ENCODE results near the gene THAP3.
"Not testable (repeated sequence)": the region's sequence is repeated elsewhere in the genome, so short reads cannot be mapped to it uniquely, and the experiment has no call there.

THAP3 gene

GRCh38 chr1:6658359-6659060 is 33.8 kb downstream of the THAP3 start:
- Mint-ChIP-seq H3K36me3 (peaks cover 18% of the 10 kb centered on the region), H3K27ac (no peak overlapping the region), H3K9me3 (no peaks in the 10 kb centered on the region)

GRCh38 chr1:6660415-6661049 is 35.9 kb downstream of the THAP3 start:
- Mint-ChIP-seq H3K27ac (no peak overlapping the region), H3K4me3 (no peak overlapping the region), H3K36me3 (peaks cover 27% of the 10 kb centered on the region), H3K9me3 (no peaks in the 10 kb centered on the region), H3K27me3 (no peaks in the 10 kb centered on the region), H3K4me1 (peaks cover 4% of the 10 kb centered on the region)
- ATAC-seq, result no peak

More at GRCh38 chr1:6658359-6659060, 33.8 kb downstream of the THAP3 start:
- Mint-ChIP-seq H3K27me3 (no peaks in the 10 kb centered on the region), H3K4me3 (no peak overlapping the region), H3K4me1 (peaks cover 4% of the 10 kb centered on the region)
- ATAC-seq, result no peak

- peaks cover 33% of the 10 kb centered on the region for H3K36me3 Mint-ChIP-seq
- not testable (repeated sequence) for H3K4me1 Mint-ChIP-seq, H3K27ac Mint-ChIP-seq, H3K4me3 Mint-ChIP-seq, H3K27me3 Mint-ChIP-seq, H3K9me3 Mint-ChIP-seq, ATAC-seq
Observed at GRCh38 chr1:6662468-6662867, 37.8 kb downstream of the THAP3 start.

GRCh38 chr1:6666696-6667095 is 42.0 kb downstream of the THAP3 start:
- H3K36me3 Mint-ChIP-seq, result peaks cover 43% of the 10 kb centered on the region
- no peaks in the 10 kb centered on the region for H3K4me1 Mint-ChIP-seq
- ATAC-seq, result no peak

GRCh38 chr1:6667139-6667538 is 42.5 kb downstream of the THAP3 start:
- Mint-ChIP-seq H3K4me3 (no peak overlapping the region), H3K4me1 (no peaks in the 10 kb centered on the region), H3K36me3 (peaks cover 47% of the 10 kb centered on the region), H3K27me3 (no peaks in the 10 kb centered on the region), H3K27ac (no peak overlapping the region), H3K9me3 (no peaks in the 10 kb centered on the region)
- ATAC-seq, result no peak

More at GRCh38 chr1:6666696-6667095, 42.0 kb downstream of the THAP3 start:
- H3K27me3 Mint-ChIP-seq, result no peaks in the 10 kb centered on the region
- no peak overlapping the region for H3K4me3 Mint-ChIP-seq
- H3K27ac Mint-ChIP-seq, result no peak overlapping the region
- no peaks in the 10 kb centered on the region for H3K9me3 Mint-ChIP-seq

GRCh38 chr1:6668503-6668902 is 43.8 kb downstream of the THAP3 start:
- no peaks in the 10 kb centered on the region for H3K9me3 Mint-ChIP-seq
- no peak overlapping the region for H3K27ac Mint-ChIP-seq

GRCh38 chr1:6672558-6672957 is 47.9 kb downstream of the THAP3 start:
- H3K27ac Mint-ChIP-seq, result no peak overlapping the region
- no peaks in the 10 kb centered on the region for H3K4me1 Mint-ChIP-seq
- no peak overlapping the region for H3K4me3 Mint-ChIP-seq
- no peak for ATAC-seq
- no peaks in the 10 kb centered on the region for H3K9me3 Mint-ChIP-seq
- peaks cover 49% of the 10 kb centered on the region for H3K36me3 Mint-ChIP-seq
- H3K27me3 Mint-ChIP-seq, result no peaks in the 10 kb centered on the region

More at GRCh38 chr1:6668503-6668902, 43.8 kb downstream of the THAP3 start:
- Mint-ChIP-seq H3K27me3 (no peaks in the 10 kb centered on the region), H3K36me3 (peaks cover 55% of the 10 kb centered on the region), H3K4me1 (no peaks in the 10 kb centered on the region), H3K4me3 (no peak overlapping the region)
- no peak for ATAC-seq

- H3K4me1 Mint-ChIP-seq, result no peaks in the 10 kb centered on the region
- H3K36me3 Mint-ChIP-seq, result peaks cover 52% of the 10 kb centered on the region
- H3K27ac Mint-ChIP-seq, result no peak overlapping the region
Observed at GRCh38 chr1:6673816-6674398, 49.2 kb downstream of the THAP3 start.

GRCh38 chr1:6674771-6675170 is 50.1 kb downstream of the THAP3 start:
- Mint-ChIP-seq H3K36me3 (peaks cover 54% of the 10 kb centered on the region), H3K27ac (no peak overlapping the region), H3K9me3 (no peaks in the 10 kb centered on the region), H3K4me1 (no peaks in the 10 kb centered on the region), H3K4me3 (no peak overlapping the region), H3K27me3 (no peaks in the 10 kb centered on the region)
- no peak for ATAC-seq

More at GRCh38 chr1:6673816-6674398, 49.2 kb downstream of the THAP3 start:
- no peaks in the 10 kb centered on the region for H3K9me3 Mint-ChIP-seq
- no peak for ATAC-seq
- no peaks in the 10 kb centered on the region for H3K27me3 Mint-ChIP-seq
- H3K4me3 Mint-ChIP-seq, result no peak overlapping the region

GRCh38 chr1:6675941-6676340 is 51.3 kb downstream of the THAP3 start:
- no peak overlapping the region for H3K27ac Mint-ChIP-seq
- no peaks in the 10 kb centered on the region for H3K4me1 Mint-ChIP-seq
- H3K4me3 Mint-ChIP-seq, result no peak overlapping the region
- no peaks in the 10 kb centered on the region for H3K9me3 Mint-ChIP-seq
- peaks cover 62% of the 10 kb centered on the region for H3K36me3 Mint-ChIP-seq
- H3K27me3 Mint-ChIP-seq, result no peaks in the 10 kb centered on the region
- ATAC-seq, result no peak
